Stimulated activated CD4-positive, alpha-beta T cell treated with anti-CD3 and anti-CD28 coated beads, Interleukin-12 subunit alpha, Interleukin-12 subunit beta, amount 100 ng/mL, for 4 hours (primary cell): Measurements from ENCODE around the gene ANXA2.

Experiments
- DNase-seq: peaks from one replicate; pipeline ENCODE4 v3.0.0-alpha.2; 2020

Gene ANXA2

GRCh38 chr15:60386615-60387014 lies 11.2 kb downstream of the ANXA2 start:
- DNase-seq, result no peak

- DNase-seq, result no peak
Observed at GRCh38 chr15:60385620-60386552, 11.9 kb downstream of the ANXA2 start.

GRCh38 chr15:60384526-60385126 lies 13.2 kb downstream of the ANXA2 start:
- no peak for DNase-seq

GRCh38 chr15:60384053-60384452 lies 13.7 kb downstream of the ANXA2 start:
- DNase-seq, result no peak

GRCh38 chr15:60382773-60383674 lies 14.8 kb downstream of the ANXA2 start:
- DNase-seq, result no peak

GRCh38 chr15:60381148-60381788 lies 16.5 kb downstream of the ANXA2 start:
- DNase-seq, result no peak

- DNase-seq, result no peak
Observed at GRCh38 chr15:60379525-60380274, 18.1 kb downstream of the ANXA2 start.

- DNase-seq, result no peak
Observed at GRCh38 chr15:60379185-60379524, 18.6 kb downstream of the ANXA2 start.

- no peak for DNase-seq
Observed at GRCh38 chr15:60376677-60377095, 21.1 kb downstream of the ANXA2 start.

- DNase-seq, result no peak
Observed at GRCh38 chr15:60375306-60375705, 22.5 kb downstream of the ANXA2 start.

- no peak for DNase-seq
Observed at GRCh38 chr15:60374628-60375081, 23.1 kb downstream of the ANXA2 start.

- no peak for DNase-seq
Observed at GRCh38 chr15:60374209-60374608, 23.6 kb downstream of the ANXA2 start.

- no peak for DNase-seq
Observed at GRCh38 chr15:60373745-60374144, 24.0 kb downstream of the ANXA2 start.

- no peak for DNase-seq
Observed at GRCh38 chr15:60373327-60373726, 24.5 kb downstream of the ANXA2 start.

- no peak for DNase-seq
Observed at GRCh38 chr15:60372756-60373155, 25.0 kb downstream of the ANXA2 start.

- DNase-seq, result no peak
Observed at GRCh38 chr15:60372227-60372626, 25.6 kb downstream of the ANXA2 start.

- DNase-seq, result no peak
Observed at GRCh38 chr15:60371175-60372051, 26.4 kb downstream of the ANXA2 start.

GRCh38 chr15:60370869-60371136 lies 27.0 kb downstream of the ANXA2 start:
- DNase-seq, result no peak

GRCh38 chr15:60370105-60370868 lies 27.5 kb downstream of the ANXA2 start:
- DNase-seq, result no peak

GRCh38 chr15:60369696-60370095 lies 28.1 kb downstream of the ANXA2 start:
- DNase-seq, result no peak

GRCh38 chr15:60364612-60364924 lies 33.2 kb downstream of the ANXA2 start:
- no peak for DNase-seq
